ENCODE data around the gene TVP23A.
"Not testable (repeated sequence)": the region's sequence is repeated elsewhere in the genome, so short reads cannot be mapped to it uniquely, and the experiment has no call there.

TVP23A gene

GRCh38 chr16:10745841-10746240 is 72.8 kb downstream of the TVP23A start:
- no peak for DNase-seq (ENCODE audit: low read depth)

DNA sequence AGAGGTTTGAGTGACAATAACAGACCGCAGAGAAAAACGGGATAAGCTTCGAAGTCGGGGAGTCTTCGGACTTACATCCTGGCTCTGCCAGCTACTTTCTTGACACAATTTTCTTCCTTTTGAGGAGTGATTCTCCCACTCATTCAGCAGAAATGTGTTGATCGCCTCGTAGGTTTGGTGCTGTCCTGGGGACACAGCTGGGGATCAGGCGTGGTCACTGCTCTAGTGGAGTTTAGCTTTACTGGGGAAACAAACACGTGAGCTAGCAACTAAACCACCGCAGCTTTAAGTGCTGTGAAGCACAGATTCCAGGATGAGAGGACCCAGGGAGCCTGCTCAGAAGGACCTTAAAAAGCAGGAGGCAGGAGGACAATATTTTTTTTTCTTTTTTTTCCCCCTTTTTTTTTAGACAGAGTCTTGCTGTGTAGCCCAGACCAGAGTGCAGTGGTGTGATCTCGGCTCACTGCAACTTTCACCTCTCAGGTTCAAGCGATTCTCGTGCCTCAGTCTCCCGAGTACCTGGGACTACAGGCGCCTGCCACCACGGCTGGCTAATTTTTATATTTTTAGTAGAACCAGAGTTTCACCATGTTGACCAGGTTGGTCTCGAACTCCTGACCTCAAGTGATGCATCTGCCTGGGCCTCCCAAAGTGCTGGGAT is 74.1 kb downstream of the TVP23A start:
- DNase-seq (ENCODE audit: low read depth) = no peak

DNA sequence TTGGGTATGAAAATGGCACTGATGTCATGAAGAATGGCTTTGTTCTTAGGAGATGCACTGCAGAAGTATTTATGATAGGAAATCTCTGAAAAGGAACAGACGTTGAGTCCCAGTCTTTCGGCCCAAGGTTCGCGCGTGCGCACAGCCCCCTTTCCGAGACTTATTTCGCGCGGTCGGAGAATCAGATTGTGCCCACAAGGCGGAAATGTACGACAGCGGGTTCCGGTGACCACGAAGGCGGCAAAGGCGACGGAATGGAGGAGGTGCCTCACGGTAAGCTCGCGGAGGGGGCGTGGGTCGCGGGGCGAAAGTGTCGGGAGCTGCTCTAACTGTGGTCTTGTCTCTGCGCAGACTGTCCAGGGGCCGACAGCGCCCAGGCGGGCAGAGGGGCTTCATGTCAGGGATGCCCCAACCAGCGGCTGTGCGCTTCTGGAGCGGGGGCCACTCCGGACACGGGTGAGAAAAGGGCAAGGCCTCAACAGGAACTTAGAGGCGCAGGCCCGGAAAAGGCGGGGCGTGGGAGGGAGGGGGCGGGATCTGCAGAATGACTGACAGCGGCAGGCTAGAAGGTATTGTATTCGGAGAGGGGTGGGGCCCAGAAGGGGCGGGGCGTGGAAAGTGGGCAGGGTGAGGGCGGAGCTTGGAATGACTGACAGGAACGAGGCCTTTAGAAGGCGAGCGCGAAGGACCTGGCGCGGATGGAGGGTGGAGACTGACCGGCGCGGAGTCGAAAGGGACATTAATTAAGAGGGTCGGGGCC is 74.8 kb downstream of the TVP23A start, which contains the start of gene NUBP1:
Gene NUBP1 (plus strand): TSS at position 233 of the 760 bp plus-strand sequence. CDS start 22 bp downstream, at position 255.
- DNase-seq (ENCODE audit: low read depth) = peak; percentile 99

GRCh38 chr16:10743227-10743609 is 75.4 kb downstream of the TVP23A start:
- no peak for DNase-seq (ENCODE audit: low read depth)

- no peak for DNase-seq (ENCODE audit: low read depth)
Measured at GRCh38 chr16:10741844-10742243, 76.8 kb downstream of the TVP23A start.

DNA sequence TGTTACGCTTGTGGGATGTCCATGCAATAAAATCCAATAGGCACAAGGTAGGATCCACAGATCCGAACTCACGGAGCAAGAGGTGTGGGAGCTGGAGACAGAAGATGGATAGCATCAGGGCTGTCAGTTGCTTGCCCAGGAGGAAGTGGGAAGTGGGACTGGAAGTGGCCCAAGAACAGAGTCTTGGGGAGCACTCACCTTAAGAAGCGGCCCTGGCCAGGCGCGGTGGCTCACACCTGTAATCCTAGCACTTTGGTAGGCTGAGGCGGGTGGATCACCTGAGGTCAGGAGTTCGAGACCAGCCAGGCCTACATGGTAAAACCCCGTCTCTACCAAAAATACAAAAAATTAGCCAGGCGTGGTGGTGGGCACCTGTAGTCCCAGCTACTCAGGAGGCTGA is 77.3 kb downstream of the TVP23A start:
- not testable (repeated sequence) for DNase-seq (ENCODE audit: low read depth)

DNA sequence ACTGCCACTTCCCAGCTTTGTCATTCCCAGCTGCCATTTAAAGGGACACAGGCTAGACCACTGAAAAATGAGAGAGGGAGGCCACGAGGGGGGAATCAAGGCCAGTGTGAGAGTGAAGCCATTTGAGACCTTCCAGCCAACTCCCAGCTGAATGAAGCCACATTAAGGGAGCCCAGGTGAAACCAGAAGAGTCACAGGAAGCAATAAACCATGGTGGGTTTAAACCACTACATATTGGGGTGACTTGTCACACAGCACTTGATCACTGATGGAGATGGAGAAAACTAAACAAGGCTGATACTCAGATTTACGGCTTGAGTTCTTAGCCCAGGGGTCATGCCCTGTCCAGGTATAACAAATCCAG is 77.8 kb downstream of the TVP23A start:
- no peak for DNase-seq (ENCODE audit: low read depth)

DNA sequence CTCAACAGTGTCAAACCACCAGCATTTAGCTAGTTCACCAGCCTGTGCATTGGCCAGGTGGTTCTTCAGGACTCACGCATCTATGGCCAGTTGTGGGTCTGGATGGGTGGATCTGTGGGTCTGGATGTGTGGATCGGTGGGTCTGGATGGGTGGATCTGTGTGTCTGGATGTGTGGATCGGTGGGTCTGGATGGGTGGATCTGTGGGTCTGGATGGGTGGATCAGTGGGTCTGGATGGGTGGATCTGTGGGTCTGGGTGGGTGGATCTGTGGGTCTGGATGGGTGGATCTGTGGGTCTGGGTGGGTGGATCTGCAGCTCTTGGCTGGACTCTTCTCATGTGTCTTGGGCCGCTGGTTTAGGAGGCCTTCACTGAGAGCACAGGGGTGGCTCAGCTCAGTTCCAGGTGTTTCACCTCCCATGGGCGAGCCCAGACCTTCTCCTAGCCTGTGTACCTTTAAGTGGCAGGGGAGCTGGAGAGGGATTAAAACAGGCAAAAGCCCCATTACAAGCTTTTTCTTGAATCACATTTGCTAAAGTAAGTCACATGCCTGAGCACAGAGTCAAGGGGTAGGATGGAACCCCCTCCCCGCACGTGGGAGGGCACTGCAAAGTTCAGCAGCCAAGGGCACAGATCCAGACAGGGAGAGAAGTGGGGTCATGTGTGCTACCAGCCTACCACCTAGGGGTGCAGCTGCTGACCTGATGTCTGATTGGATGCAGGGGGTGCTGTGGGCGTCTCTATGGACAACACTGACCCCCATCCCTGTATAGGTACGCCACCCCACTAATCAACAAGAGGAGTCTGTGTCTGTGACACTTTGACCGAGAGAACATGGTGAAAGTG is 78.4 kb downstream of the TVP23A start:
- no peak for DNase-seq (ENCODE audit: low read depth)

DNA sequence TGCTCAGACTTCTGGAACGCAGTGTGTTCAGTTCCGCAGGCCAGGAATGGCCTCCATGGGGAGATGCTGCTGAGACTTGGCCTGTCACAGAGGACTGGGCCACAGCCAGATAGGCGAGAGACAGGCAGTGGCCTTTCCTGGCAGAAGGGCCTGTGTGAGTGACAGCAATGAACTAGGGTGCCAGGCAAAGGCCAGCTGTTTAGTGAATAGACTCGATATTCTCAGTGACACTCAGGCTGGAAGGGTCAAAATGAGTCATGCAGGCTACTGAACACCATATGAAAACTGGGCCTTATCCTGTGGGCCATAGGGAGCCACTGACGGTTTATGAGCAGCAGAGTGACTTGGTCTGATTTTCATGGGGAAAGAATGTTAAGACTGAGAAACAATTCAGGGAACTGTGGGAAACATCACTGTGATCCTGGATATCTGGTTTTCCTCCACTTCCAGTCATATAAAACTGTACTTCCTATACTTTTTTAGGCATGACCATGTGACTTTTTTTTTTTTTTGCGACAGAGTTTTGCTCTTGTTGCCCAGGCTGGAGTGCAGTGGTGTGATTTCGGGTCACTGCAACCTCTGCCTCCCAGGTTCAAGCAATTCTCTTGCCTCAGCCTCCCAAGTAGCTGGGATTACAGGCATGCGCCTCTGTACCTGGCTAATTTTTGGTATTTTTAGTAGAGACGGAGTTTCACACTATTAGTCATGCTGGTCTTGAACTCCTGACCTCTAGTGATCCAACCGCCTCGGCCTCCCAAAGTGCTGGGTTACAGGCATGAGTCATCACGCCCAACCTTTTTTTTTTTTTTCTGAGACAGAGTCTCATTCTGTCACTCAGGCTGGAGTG is 80.1 kb downstream of the TVP23A start:
- DNase-seq (ENCODE audit: low read depth) = no peak

DNA sequence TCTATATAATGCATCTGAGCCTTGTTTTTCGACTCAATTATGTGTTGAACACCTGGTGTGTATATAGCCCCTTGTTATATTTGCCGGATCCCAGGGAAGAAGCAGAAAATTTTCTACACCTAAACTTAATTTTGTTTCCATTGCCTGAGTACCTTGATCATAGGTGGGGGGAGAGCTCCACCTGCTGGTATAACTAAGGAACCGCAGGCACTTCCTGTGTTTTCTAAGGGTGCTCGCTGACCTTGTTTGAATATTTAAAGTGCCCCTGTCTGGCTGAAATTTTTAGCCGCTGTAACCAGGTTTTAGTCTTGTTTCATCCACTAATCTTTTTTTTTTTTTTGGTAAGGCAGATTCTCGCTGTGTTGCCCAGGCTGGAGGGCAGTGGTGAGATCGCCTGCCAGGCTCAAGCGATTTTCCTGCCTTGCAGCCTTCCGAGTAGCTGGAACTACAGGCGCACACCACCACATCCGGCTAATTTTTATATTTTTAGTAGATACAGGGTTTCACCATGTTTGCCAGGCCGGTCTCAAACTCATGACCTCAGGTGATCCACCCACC is 81.4 kb downstream of the TVP23A start:
- DNase-seq (ENCODE audit: low read depth) = peak; percentile 54

- DNase-seq (ENCODE audit: low read depth) = no peak
Measured at GRCh38 chr16:10731790-10732189, 86.8 kb downstream of the TVP23A start.

GRCh38 chr16:10729104-10730048 is 89.2 kb downstream of the TVP23A start:
- DNase-seq (ENCODE audit: low read depth) = no peak

DNA sequence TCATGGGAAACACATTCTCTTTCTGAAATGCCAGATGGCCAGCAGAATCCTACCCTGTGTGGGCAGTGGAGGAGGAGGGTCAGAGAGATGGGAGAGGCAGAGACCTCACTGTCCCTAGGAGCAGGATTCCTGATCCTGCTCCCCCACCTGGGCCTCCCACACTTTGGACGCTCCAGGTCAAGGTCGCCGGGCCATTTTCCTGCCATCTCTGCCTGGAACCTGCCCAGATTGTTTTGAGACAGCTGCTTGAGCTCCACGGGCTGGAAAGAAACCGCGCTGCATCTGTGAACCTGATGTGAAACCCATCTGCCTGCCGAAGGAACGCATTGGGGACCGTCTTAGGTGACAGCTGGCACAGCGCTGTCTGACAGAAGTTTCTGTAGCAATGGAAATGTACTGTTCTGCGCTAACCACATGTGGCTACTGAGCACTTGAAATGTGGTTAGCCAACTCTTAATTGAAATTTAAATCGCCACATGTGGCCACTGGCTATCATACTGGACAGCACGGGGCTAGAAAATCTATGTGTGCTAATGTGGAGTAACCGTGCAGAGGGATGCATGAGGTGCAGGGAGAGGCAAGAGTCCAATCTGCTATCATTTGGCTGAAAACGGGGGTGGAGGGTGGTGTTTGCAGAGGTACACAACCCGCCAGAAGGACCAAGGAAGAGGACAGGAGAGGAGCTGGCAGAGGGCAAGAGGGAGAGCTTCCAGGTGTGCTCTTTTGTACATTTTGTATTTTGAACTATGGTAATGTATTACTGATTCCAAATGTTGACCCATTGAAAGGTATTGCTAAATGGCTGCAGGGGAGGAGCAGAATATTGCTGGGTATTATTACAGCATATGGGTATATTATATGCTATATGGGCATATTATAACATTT is 90.3 kb downstream of the TVP23A start:
- no peak for DNase-seq (ENCODE audit: low read depth)
